Progenitor cell of endocrine pancreas (in vitro differentiated cells): ENCODE data around the gene CPT1C. TPM values are rescaled to one million over a fixed set of nuclear protein-coding genes. Genes with fewer than 3 reads are reported as not detected.

Experiments
- DNase-seq: peaks from one replicate; pipeline ENCODE4 v3.0.0; 2021; ENCODE audit warnings: low spot score; ENCODE audit not compliant: unreplicated experiment
- H3K27ac Mint-ChIP-seq: 2 replicates; pipeline ENCODE4 v1.8.0; 2021; ENCODE audit warnings: mild to moderate bottlenecking, moderate library complexity, mixed read lengths
- H3K27me3 Mint-ChIP-seq: 2 replicates; pipeline ENCODE4 v1.8.0; 2021; ENCODE audit warnings: mixed read lengths
- H3K36me3 Mint-ChIP-seq: 2 replicates; pipeline ENCODE4 v1.8.0; 2022; ENCODE audit warnings: mixed read lengths; ENCODE audit not compliant: insufficient read depth
- H3K4me1 Mint-ChIP-seq: 2 replicates; pipeline ENCODE4 v1.8.0; 2021; ENCODE audit warnings: low read depth, mixed read lengths
- H3K4me3 Mint-ChIP-seq: 2 replicates; pipeline ENCODE4 v1.8.0; 2021; ENCODE audit warnings: low read depth, mild to moderate bottlenecking, moderate library complexity, mixed read lengths
- H3K9me3 Mint-ChIP-seq: 2 replicates; pipeline ENCODE4 v1.8.0; 2021; ENCODE audit warnings: low read depth, mixed read lengths
- total RNA-seq: library from RNA; stranded (reverse); gene quantifications from 2 replicates; pipeline ENCODE4 v1.2.1, GENCODE V29; 2021
- TF ChIP-seq, protein P1 (sequence below): fragments of 200-600 bp; sonication (generic); IDR thresholded peaks from one replicate; pipeline ENCODE4 v1.5.0; 2021; ENCODE audit warnings: antibody characterized with exemption, mild to moderate bottlenecking; ENCODE audit not compliant: unreplicated experiment

The CPT1C gene
- total RNA-seq, 1 donor from 2014 or later: 49.9 TPM

DNA sequence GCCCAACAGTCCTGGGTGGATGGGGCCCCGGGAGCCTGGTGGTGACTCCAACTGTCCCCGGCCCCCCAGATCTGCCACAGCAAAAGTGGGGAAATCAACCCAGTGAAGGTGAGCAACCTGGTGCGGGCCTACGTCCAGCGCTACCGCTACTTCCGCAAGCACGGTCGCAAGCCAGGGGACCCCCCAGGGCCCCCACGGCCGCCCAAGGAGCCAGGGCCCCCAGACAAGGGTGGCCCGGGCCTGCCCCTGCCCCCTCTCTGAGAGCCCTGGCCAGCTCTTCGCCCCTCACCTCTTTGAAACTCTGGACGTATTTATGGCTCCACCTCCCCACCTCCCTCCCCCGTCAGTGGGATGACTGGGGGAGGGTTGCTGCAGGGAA, 32.8 kb upstream of the CPT1C start:
- DNase-seq: no peak
- TF ChIP-seq, protein P1, sequence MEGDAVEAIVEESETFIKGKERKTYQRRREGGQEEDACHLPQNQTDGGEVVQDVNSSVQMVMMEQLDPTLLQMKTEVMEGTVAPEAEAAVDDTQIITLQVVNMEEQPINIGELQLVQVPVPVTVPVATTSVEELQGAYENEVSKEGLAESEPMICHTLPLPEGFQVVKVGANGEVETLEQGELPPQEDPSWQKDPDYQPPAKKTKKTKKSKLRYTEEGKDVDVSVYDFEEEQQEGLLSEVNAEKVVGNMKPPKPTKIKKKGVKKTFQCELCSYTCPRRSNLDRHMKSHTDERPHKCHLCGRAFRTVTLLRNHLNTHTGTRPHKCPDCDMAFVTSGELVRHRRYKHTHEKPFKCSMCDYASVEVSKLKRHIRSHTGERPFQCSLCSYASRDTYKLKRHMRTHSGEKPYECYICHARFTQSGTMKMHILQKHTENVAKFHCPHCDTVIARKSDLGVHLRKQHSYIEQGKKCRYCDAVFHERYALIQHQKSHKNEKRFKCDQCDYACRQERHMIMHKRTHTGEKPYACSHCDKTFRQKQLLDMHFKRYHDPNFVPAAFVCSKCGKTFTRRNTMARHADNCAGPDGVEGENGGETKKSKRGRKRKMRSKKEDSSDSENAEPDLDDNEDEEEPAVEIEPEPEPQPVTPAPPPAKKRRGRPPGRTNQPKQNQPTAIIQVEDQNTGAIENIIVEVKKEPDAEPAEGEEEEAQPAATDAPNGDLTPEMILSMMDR: no peak
- H3K36me3 Mint-ChIP-seq: peaks cover 22% of the 10 kb centered on the region
- H3K4me1 Mint-ChIP-seq: no peaks in the 10 kb centered on the region
- H3K4me3 Mint-ChIP-seq: no peak overlapping the region
- no peak overlapping the region for H3K27ac Mint-ChIP-seq
- H3K9me3 Mint-ChIP-seq: no peaks in the 10 kb centered on the region
- no peaks in the 10 kb centered on the region for H3K27me3 Mint-ChIP-seq

DNA sequence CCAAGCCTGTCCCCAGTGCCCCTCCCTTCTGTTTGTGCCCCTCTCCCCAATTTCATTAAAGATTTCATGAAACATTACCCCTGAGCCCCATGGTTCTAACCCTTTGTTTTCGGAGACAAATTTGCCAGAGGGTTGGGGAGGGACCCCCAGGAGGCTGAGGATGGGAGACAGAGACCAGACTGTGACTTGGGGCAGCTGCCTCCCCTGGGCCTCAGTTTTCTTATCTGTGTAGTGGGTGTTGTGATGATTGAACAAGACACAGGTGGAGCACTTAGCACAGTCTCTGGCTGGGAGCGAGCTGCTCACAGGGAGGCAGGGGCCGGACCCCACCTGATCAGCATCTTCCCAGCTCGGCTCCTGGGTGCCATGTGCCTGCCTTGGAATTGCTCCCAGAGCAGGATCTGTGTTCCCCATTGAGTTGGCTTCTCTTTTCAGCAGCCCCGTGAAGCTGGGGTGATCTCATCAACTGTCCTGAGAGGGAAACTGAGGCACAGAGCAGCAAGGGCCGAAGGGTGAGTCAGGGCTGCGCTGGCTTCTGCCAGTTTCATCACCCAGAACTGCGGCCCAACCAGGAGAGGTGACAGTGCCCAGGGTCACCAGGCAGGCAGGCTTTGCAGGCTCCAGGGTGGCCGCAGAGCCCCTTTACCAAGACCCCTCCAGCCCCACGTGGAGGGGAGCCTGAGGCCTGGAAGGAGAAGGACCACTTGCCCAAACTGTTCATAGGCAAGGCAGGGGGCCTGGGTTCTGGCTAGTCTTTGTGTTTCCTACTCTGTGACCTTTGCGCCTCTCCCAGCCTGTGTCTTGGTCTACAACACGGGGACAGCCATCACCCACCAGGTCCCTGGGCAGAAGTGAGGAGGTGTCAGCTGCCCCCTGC, 32.1 kb upstream of the CPT1C start:
- Mint-ChIP-seq H3K4me1 (no peaks in the 10 kb centered on the region), H3K27ac (peak overlapping the region; percentile 20), H3K9me3 (no peaks in the 10 kb centered on the region), H3K27me3 (no peaks in the 10 kb centered on the region), H3K4me3 (no peak overlapping the region), H3K36me3 (peaks cover 22% of the 10 kb centered on the region)
- TF ChIP-seq, protein P1: no peak
- DNase-seq: no peak

DNA sequence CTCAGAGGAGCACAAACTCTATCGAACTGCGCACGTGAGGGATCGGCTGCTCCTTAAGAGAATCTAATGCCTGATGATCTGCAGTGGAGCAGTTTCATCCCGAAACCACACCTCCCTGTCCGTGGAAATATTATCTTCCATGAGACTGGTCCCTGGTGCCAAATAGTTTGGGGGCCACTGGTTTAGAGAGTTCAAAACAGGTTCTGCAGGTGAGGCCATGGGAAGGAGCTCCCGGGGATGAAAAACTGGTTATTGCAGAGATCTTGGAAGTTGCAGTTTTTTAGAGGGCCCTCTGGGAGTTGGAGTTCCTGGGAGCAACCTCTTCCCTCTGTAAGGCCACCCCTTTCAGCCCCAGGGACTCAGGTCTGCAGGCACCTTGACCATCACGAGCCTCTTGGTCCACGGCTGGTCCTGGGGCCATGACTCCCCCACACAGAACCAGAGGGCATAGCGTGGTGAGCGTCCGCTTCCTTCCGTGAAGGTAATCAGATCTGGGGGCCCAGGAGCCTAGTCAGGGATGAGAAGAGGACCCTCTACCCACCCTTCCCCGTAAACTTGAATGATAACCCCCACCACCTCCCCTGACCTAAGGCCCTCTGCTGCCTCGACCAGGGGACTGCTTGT, 30.5 kb upstream of the CPT1C start:
- H3K36me3 Mint-ChIP-seq: peaks cover 17% of the 10 kb centered on the region

DNA sequence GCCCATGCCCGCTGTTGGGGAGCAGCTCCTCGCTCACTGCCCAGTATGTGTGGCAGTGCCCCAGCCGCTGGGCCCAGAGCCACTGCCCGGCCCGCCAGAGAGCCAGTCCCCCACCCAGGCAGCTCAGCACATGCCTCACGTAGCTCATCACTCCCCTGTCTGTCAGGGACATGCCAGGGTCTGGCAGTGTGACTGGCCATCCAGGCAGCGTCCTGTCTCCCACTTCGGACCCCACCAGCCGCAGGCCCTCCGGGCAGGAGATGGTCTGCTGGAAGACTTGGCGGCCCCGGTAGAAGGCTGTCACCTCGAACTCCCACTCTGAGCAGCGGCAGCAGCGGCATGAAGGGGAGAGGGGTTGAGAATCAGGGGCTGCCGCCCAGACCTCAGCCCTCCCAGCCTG, 28.9 kb upstream of the CPT1C start:
- Mint-ChIP-seq H3K27ac (no peak overlapping the region), H3K27me3 (no peaks in the 10 kb centered on the region), H3K4me1 (peaks cover 19% of the 10 kb centered on the region), H3K36me3 (peaks cover 13% of the 10 kb centered on the region), H3K4me3 (no peak overlapping the region), H3K9me3 (no peaks in the 10 kb centered on the region)
- DNase-seq: no peak
- TF ChIP-seq, protein P1: no peak

More for the DNA sequence above, 30.5 kb upstream of the CPT1C start:
- H3K27ac Mint-ChIP-seq: peak overlapping the region; percentile 56
- DNase-seq: no peak
- TF ChIP-seq, protein P1: no peak
- H3K9me3 Mint-ChIP-seq: no peaks in the 10 kb centered on the region
- H3K27me3 Mint-ChIP-seq: no peaks in the 10 kb centered on the region
- H3K4me3 Mint-ChIP-seq: no peak overlapping the region
- peaks cover 10% of the 10 kb centered on the region for H3K4me1 Mint-ChIP-seq

DNA sequence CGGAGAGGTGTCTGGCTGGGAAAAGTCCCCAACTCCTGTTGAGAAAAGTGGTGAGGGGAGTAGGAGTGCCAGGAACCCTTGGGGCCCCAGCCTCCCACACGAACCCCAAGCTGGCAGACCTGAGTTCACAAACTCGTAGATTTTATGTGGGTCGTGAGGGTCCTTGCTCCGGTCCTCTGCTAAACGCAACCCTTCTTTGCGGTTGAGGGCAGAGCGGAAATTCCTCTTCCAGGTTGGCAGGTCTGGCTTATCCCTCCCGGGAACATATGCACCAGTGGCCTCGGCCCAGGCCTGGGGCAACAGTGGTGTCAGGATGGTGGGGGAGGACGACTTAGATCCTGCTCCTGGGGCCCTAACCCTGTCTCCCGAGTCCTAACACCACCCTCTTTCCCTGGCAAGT, 27.7 kb upstream of the CPT1C start:
- H3K27me3 Mint-ChIP-seq: no peaks in the 10 kb centered on the region
- TF ChIP-seq, protein P1: no peak
- DNase-seq: no peak
- peaks cover 10% of the 10 kb centered on the region for H3K36me3 Mint-ChIP-seq
- H3K27ac Mint-ChIP-seq: no peak overlapping the region
- no peaks in the 10 kb centered on the region for H3K9me3 Mint-ChIP-seq
- H3K4me3 Mint-ChIP-seq: no peak overlapping the region
- H3K4me1 Mint-ChIP-seq: peaks cover 23% of the 10 kb centered on the region
